ENCODE measurements around the gene TEAD1.

The TEAD1 gene

DNA sequence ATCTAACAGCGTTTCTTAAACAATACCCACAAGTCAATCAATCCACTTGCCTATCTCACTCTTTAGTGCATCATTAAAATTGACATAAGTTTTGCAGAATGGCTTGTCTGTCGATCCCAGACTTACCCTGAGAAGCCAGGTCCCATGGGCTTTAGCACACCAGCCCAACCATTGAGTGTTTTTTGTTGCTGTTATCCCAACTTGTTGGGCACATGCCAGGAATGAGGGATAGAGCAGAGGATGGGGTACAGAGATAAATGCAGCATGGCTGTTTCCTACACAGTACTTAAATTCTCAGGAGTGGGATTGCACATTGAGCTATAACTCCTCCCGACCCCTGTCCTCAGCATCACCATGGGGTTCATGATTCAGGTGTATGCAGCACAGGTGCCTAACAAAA, 270.7 kb downstream of the TEAD1 start:
- DNase-seq (ENCODE audit: low spot score) = no peak

DNA sequence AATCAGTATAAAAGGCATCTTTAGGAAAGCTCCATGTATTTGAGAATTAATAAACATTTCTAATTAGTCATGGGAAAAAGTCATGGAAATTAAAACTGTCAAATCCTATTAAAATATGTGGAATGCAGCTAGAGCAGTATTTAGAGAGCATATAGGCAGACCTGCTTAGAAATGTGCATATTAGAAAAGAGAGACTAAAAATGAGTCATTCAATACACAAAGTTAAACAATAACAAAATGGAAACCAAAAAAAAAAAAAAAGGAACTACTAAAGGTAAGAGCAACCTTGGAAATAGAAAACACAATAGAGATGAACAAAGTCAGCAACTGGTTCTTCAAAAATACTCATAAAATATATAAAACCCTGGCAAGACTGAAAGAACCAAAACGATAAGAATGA, 275.2 kb downstream of the TEAD1 start:
- DNase-seq (ENCODE audit: low spot score) = no peak

DNA sequence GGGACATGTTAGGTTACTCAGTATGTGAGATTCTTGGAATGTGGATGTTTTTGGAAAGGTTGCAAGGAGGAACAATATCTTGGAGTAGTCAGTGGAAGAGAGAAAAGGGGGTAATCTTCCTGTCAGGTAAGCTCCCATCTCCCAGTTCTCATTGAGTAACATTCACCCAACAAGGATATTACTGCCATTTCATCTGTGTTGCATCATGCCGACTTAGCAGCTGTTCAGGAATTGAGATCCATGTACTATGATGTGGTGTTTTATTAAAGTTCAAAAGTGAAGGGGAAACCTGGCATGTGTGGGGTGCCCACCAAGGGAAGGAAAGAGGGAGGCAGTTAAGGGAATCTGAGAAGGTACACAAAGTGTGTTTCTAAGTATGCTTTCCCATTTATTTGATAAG, 276.4 kb downstream of the TEAD1 start:
- no peak for DNase-seq (ENCODE audit: low spot score)

DNA sequence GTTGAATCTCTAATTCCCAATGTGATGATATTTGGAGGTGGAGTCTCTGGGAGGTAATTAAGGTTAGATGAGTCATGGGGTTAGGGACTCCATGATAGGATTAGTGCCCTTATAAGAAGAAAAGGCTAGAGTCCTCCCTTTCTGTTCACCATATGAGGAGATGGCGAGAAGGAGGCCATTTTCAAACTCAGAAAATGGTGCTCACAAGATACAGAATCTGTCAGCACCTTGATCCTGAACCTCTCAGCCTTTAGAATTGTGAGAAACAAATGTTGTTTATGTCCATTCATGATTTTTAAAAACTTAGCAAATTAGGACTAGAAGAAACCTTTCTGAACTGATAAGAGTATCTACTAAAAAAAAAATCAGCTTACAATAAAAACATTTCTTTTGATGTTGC, 277.2 kb downstream of the TEAD1 start:
- no peak for DNase-seq (ENCODE audit: low spot score)

DNA sequence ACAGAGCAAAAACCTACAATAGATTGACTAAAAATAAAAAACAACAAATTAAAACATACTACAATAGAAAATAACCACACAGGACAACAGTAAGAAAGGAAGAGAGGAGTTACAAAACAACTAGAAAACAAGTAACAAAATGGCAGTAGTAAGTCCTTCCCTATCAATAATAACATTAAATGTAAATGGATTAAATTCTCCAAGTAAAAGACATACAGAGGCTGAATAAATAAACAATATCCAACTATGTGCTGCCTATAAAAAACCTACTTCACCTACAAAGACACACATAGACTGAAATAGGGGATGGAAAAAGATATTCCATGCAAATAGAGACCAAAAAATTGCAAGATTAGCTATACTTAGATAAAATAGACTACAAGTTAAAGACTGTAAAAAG, 277.9 kb downstream of the TEAD1 start:
- DNase-seq (ENCODE audit: low spot score) = no peak

DNA sequence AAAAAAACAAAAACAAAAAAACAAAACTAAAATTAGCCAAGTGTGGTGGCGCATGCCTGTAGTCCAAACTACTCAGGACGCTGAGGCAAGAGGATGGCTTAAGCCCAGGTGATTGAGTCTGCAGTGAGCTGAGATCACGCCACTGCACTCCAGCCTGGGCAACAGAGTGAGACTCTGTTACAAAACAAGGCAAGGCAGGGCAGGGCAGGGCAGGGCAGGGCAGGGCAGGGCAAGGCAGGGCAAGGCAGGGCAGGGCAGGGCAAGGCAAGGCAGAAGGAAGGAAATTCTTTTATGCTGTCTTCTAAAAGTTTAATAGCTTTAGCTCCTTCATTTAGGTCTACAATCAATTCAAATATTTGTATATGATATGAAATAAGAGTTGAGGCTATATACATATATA, 284.8 kb downstream of the TEAD1 start:
- no peak for DNase-seq (ENCODE audit: low spot score)

DNA sequence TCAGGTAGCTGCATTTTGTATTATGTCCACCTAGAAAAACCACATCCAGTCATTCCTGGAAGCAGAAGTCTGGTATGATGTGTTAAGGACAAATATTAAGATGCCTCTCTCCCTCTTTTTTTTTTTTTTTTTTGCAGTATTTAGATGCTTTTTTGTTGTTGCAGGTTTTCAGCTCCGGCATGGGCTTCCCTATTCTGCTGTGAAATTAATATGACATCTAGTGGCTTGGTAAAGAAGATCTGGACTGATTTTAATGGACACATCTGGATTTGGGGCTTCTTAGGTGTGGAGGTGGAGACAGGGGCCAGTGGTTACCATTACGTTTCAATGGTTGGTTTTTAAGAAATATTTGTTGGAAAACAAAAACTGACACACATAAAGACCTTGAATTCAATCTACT, 287.4 kb downstream of the TEAD1 start:
- no peak for DNase-seq (ENCODE audit: low spot score)

DNA sequence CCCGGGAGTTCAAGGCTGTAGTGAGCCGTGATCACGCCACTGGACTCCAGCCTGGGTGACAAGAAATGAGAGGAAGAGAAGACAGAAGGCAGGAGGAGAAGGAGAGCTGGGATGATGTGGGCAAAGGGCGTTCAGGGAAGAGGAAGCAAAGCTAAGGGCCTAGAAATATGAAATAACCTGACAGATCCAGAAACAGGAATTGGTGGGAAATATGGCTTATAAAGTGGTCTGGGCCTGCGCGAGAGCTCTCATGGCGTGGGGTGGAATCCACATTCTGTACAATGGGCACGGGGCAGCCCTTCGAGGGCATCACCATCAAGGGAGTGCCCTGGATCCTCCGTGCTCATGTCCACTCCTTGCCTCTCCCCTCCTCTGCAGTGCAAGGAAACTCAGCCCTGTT, 288.1 kb downstream of the TEAD1 start:
- no peak for DNase-seq (ENCODE audit: low spot score)

DNA sequence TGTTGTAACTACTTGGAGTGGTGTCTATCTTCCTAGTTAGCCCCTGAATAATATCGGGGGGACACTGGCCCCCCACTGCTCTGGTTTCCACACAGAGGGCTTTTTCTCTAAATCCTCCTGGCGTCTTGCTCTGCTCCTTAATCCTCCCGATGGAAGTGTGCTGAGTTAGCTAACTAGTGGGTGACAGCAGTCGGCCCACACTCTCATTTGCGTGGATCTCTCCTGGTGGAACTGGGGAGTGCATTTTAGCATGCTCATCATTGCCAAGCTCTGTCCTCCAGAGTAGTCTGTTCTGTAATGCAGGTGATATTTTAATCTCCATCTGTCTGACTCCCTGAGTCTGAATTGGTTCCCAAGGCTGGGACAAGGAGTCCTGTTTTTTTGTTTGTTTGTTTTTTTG, 288.8 kb downstream of the TEAD1 start:
- DNase-seq (ENCODE audit: low spot score) = no peak

DNA sequence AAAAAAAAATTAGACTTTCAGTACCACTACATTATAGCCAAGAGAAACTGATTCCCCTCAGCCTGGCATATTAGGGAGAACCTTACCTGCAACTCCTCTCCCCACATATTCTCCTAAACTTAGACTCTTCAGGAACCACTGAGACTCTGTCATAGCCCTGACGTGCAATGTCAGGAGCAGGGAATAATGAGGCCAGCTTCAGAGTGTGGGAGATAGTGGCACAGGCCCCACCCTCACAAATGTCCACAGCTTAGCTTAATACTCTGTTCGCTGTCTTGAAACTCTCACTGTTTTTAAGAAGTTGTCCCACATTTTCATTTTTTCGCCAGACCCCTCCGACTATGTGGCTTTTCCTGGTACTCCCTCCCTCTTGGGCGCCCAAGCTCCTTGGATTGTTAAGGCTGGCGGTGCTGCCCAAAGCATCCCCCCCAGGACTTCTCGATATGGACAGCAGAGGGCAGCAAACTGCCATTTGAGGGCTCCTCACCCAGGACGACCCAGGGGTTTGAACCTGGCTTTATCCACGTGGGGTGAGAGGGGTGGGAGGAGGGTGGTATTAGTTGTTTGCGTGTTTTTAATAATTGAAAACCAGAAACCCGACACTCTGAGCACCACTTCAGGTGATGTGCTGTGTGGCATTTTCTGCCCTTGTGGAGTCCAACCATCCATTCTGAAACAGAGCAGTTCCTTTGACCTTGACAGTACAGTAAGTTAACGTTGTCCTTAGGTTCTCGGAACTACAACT, 289.7 kb downstream of the TEAD1 start:
- peak; percentile 91 for DNase-seq (ENCODE audit: low spot score)

DNA sequence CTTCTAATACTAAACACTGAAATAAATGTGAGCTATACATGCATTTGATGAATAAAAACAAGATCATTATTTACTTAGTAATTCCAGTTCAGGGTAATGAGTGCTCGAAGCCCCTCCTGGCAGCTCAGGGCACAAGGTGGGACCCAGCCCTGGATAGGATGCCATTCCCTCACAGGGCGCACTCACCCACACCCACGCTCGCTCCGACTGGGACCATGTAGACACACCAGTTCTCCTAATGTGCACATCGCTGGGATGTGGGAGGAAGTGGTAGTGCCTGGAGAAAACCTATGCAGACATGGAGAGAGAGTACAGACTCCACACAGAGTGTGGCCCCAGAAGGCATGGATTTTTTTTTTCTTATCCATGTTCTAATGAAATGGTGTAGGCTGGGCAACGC, 290.4 kb downstream of the TEAD1 start:
- DNase-seq (ENCODE audit: low spot score) = no peak

DNA sequence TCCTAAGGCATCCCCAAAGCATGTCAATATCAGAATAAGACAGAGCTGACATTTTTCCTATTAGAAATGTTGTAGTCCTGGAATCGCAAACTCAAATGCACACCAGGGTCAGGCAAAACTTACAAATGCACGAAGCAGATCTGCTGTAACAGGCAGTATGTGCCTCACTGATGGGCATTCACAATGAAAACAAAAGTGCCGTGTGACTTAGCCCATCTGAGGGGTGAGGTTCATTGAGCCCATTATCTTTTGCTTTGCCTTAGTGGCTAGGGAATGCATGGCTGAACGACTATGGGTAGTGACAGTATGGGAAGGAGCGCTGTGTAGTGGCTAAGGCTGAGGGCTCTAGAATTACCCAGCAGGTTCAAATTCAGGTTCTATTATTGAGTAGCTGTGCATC, 291.8 kb downstream of the TEAD1 start:
- DNase-seq (ENCODE audit: low spot score) = no peak

DNA sequence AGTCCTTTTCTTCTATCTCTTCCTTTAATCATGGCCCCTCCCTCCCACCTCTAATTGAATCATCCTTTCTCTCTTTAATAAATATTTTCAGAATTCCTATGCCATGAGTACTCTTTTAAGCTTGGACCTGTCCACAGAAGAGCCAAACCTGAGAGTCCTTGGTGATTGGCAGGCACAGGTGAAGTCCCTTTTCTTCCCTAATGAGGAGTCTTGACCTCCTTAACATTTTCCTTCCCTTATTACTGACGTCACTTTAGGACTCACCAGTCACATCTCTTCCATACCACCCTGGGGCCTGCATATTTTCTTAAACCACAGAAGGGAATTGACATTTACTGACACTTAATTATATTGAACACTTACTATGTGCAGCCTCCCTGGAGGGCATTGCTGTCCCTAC, 293.9 kb downstream of the TEAD1 start:
- no peak for DNase-seq (ENCODE audit: low spot score)

DNA sequence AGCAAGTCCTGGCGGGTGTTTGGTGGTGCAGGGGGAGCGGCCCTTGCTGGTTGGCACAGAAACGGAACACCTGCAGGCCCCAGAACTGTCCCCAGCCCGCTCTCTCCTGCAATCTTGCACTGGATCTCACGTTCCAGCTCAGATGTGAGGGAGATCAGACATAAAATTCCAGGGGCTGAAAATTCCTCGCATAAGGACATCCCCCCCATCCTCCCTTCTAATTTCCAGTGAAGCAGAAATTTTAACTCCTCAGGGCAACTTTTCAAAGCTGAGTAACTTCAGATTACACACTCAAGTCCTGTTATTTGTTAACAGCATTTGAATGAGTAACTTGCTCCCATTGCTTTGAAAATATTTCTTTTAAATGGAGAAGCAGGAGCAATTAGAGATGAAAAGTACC, 294.6 kb downstream of the TEAD1 start:
- no peak for DNase-seq (ENCODE audit: low spot score)

DNA sequence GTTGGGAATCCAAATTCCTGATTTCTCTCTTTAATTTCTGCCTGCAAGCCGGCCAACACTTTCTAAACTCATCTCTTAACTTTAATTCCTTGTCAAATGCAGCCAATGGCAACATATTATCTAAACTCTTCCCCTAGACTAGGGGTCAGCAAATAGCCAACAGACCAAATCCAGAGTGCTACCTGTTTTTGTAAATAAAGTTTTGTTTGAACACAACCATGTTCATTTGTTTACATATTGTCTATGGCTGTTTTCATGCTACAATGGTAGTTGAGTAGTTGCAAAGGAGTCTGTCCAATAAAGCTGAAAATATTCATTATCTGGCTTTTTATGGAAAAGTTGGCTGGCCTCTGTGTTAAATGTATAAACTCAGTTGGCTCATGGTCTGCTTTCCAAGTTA, 297.7 kb downstream of the TEAD1 start:
- DNase-seq (ENCODE audit: low spot score) = no peak

DNA sequence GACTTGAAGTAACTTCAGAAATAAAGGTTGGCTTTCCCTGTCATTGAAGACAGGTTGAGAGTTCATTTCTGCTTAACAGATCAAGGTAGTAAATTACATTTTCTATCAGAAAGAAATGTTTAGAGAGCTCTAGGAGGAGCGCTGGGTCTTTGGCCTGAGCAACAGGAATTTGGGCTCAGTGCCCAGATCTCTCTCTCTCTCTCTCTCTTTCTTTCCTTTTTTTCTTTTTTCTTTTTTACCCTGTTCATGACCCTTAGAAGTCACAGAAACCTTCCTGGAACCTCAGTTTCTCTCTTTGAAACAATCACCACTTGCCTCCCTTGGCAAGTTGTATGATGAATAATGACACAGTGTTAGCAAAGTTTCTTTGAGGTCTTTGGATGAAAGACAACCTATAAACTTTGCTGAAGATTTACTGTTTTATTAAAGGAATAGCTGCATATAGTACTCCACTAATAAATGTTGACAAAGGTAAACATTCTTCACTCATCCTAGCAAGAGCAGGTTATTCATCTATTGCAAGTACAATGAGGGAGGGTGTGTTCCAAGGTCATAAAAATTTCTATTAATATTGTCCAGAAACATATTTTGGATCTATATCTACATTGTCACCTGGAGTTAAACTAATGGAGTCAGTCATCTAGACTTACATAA, 299.4 kb downstream of the TEAD1 start:
- DNase-seq (ENCODE audit: low spot score) = no peak

DNA sequence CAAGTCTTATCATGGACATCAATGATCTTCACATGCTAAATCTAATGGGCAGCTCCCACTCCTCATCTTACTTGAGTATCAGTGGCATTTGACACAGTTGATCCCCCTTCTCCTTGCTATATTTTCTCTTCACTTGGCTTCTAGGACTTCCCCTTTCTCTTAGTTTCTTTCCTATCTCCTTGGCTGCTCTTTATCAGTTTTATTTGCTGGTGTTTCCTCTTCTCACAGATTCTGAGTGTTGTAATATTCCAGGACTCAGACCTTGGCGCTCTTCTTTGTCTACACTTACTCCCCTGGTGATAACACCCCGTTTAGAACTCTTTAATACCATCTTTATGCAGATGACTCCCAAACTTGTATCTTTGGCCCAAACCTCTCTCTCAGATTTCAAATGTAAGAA, 301.0 kb downstream of the TEAD1 start:
- no peak for DNase-seq (ENCODE audit: low spot score)

DNA sequence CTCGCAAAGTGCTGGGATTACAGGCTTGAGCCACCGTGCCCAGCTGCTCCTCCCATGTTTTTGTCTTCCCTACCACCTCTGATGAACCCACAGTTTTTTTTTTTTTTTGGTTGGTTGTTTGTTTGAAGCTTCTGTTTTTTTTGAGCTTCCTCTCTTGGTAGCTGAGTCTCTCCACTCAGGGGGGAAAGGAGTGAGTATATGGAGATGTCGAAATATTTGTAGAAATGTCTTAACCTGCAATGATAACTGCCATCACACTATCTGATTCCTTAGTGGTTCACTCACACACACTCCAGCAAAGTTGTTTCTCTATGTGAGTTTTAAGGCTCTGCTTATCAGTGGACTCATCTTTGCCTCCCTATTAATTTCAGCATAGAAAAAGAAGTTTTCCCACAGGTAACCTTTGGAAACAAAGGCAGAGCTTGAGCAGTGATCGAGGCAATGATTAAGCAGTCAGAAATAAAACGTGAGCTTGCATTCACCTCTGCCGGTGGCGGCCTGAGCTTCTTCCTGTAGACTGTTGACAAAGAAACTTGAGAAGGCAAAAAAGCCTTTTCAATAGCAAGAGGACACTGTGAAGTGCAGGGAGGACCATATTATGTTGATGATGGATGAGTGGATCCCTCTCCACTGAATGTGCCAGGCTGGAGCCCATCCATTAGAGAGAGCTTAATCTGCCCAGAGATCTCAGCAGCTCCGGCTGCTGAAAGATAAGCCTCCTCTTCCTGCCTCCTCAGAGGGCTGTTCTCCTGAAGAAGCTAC, 305.9 kb downstream of the TEAD1 start:
- no peak for DNase-seq (ENCODE audit: low spot score)

DNA sequence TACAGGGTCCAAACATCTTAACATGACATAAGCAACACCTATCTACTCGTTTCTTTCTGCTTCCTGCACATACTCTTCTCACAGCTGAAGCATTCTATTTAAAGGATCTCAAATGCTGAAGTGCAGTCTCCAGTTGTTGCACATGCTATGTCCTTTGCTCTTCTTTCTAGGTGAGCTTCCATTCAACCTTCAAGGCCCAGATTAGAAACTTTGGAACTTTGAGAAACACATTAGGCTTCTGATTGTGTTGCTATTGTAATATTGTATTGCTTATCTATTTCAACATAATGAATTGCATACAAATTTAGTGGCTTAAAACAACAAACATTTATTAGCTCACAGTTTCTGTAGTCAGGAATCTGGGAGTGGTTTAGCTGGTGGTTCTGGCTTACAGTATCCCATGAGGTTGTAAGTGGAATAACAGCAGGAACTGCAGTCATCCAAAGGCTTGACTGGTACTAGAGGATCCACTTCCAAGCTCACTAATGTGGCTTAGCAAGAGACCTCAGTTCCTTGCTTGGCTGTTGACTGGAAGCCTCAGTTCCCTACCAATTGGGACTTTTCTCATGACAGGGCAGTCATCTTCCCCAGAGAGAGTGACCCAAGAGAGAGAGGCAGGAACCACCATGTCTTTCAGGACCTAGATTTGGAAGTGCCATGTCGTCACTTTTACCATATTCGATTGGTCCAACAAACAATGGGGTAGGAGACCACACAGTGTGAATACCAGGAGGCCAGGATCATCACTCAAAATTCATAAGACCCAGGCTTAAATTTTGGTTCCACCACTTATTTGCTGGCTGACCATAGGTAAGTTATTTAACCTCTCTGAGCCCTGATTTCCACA, 307.7 kb downstream of the TEAD1 start:
- no peak for DNase-seq (ENCODE audit: low spot score)

DNA sequence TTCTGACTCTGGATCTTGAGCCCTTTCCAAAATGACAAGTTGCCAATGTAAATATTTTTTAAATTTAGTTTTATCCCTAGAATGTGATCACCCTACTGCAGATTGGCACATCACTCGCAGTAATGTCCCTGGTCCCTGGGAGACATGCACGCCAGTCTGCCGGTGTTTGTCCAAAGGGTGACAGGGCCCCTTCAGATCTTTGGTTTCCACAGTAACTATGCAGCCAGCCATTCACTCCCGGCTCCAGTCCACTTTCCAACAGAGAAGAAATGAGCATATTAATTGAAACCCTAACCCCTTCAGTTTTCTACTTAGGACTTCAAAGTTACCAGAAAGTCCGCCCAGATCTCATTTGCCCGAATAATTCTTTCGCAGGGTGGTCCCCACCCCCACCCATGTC, 309.1 kb downstream of the TEAD1 start:
- no peak for DNase-seq (ENCODE audit: low spot score)

DNA sequence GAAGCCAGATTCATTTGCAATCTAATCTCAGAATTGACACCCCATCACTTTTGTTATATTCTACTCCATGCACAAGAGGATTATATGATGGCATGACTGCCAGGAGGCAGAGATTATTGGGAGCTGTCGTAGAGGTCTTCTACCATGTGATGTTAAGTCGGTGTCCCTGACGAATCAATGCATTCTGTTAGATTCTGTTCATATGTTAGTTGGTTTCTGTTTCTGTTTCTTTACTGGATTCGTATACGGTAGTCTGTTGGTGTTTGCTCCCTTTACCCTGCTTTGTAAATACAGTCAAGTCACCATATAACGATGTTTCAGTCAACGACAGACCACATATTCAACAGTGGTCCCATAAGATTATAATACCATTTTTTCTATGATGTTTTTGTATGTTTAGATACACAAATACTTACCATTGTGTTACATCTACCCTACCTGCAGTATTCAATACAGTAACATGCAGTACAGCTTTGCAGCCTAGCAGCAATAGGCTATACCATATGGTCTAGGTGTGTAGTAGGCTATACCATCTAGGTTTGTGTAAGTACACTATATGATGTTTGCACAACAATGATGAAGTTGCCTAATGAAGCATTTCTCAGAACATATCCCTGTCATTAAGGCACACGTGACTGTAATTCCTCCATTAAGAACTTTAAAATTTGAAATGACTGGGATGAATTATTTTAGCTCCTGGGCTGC, 312.1 kb downstream of the TEAD1 start:
- no peak for DNase-seq (ENCODE audit: low spot score)

All from iPS-NIHi11 (cell line).